ENCODE measurements around the gene SP6. TPM values are rescaled to one million over a fixed set of nuclear protein-coding genes. Genes with fewer than 3 reads are reported as not detected.

Gene SP6
- polyA plus RNA-seq, 1 experiment: 0.05 TPM

GRCh38 chr17:47853616-47854015, 2.7 kb upstream of the SP6 start:
- H3K27me3 ChIP-seq (ENCODE audit: control insufficient read depth, insufficient read depth, low read length): peaks cover 36% of the 10 kb centered on the region
- POLR2A ChIA-PET: no interaction called here
- CTCF ChIA-PET: interaction anchor here (16.0 to 20.0 kb wide), 2 partner anchors 8 to 34 kb away, joined by 190 to 875 read pairs; partner anchors contain the start of genes SCRN2, SP2 and SP6
- no peaks in the 10 kb centered on the region for H3K36me3 ChIP-seq (ENCODE audit: control insufficient read depth, insufficient read depth, low read length)
- TF ChIP-seq, protein P1, sequence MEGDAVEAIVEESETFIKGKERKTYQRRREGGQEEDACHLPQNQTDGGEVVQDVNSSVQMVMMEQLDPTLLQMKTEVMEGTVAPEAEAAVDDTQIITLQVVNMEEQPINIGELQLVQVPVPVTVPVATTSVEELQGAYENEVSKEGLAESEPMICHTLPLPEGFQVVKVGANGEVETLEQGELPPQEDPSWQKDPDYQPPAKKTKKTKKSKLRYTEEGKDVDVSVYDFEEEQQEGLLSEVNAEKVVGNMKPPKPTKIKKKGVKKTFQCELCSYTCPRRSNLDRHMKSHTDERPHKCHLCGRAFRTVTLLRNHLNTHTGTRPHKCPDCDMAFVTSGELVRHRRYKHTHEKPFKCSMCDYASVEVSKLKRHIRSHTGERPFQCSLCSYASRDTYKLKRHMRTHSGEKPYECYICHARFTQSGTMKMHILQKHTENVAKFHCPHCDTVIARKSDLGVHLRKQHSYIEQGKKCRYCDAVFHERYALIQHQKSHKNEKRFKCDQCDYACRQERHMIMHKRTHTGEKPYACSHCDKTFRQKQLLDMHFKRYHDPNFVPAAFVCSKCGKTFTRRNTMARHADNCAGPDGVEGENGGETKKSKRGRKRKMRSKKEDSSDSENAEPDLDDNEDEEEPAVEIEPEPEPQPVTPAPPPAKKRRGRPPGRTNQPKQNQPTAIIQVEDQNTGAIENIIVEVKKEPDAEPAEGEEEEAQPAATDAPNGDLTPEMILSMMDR (IDR thresholded peaks at IDR 0.05; ENCODE audit: insufficient read depth, low read depth, low read length): no peak
- DNase-seq (ENCODE audit: low read depth): no peak
- no peak overlapping the region for H3K4me3 ChIP-seq (ENCODE audit: low read depth, low read length)

- Histone ChIP-seq H3K36me3 (ENCODE audit: control insufficient read depth, insufficient read depth, low read length) (no peaks in the 10 kb centered on the region), H3K27me3 (ENCODE audit: control insufficient read depth, insufficient read depth, low read length) (peaks cover 38% of the 10 kb centered on the region), H3K4me3 (ENCODE audit: low read depth, low read length) (no peak overlapping the region)
- DNase-seq (ENCODE audit: low read depth): no peak
- ChIA-PET POLR2A (interaction anchor here (0.7 kb wide), 1 partner anchor 10 kb away, joined by 4 read pairs; no protein-coding TSS in a partner anchor), CTCF (interaction anchor here (1.3 to 20.0 kb wide), 3 partner anchors 6 to 35 kb away, joined by 3 to 875 read pairs (median 190); partner anchors contain the start of genes SCRN2, SP2 and SP6)
- TF ChIP-seq, protein P1 (IDR thresholded peaks at IDR 0.05; ENCODE audit: insufficient read depth, low read depth, low read length): no peak
These were observed 1.4 kb upstream of the SP6 start for GRCh38 chr17:47852113-47852949.

DNA sequence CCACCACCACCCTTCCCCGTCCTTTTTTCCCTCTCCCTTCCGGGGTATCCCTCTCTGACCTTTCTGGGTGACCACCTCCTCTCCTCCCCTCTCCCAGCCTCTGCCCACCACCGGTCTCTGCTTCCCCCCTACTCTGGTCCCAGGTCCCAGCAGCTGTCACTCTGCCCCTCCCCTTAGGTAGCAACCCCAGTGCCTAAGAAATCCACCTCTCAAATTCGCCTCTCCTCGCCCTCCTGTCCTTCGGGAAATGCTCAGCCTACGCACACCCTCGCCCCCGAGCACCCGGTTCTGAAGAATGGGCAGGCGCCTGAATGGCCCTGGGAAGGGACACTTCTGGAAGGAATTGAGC, 775 bp upstream of the SP6 start:
- TF ChIP-seq, protein P1 (IDR thresholded peaks at IDR 0.05; ENCODE audit: insufficient read depth, low read depth, low read length): no peak
- H3K4me3 ChIP-seq (ENCODE audit: low read depth, low read length): no peak overlapping the region
- DNase-seq (ENCODE audit: low read depth): no peak
- no peaks in the 10 kb centered on the region for H3K36me3 ChIP-seq (ENCODE audit: control insufficient read depth, insufficient read depth, low read length)
- H3K27me3 ChIP-seq (ENCODE audit: control insufficient read depth, insufficient read depth, low read length): peaks cover 42% of the 10 kb centered on the region
- ChIA-PET POLR2A (interaction anchor here (0.7 kb wide), 1 partner anchor 10 kb away, joined by 4 read pairs; no protein-coding TSS in a partner anchor), CTCF (interaction anchor here (16.0 to 20.0 kb wide), 2 partner anchors 6 to 36 kb away, joined by 190 to 875 read pairs; partner anchors contain the start of genes SCRN2, SP2 and SP6)

DNA sequence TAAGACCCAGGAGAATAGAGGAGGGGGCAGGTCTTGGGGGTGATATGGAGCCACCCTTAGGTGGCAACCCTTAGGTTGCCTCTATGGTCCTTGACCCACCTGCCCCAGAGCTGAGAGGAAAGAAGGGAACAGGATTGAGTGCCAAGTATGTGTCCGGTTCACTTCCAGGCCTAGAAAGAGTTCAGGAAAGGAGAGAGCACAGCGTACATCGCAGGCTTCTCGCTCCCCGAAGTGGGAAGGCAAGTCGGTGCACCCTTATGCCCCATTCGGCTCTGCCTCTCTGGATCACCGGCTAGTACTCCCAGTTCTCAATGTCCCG, 631 bp downstream of the SP6 start:
- POLR2A ChIA-PET: no interaction called here
- Histone ChIP-seq H3K27me3 (ENCODE audit: control insufficient read depth, insufficient read depth, low read length) (peaks cover 44% of the 10 kb centered on the region), H3K4me3 (ENCODE audit: low read depth, low read length) (no peak overlapping the region; the same call in 1 of the 2 replicates)

DNA sequence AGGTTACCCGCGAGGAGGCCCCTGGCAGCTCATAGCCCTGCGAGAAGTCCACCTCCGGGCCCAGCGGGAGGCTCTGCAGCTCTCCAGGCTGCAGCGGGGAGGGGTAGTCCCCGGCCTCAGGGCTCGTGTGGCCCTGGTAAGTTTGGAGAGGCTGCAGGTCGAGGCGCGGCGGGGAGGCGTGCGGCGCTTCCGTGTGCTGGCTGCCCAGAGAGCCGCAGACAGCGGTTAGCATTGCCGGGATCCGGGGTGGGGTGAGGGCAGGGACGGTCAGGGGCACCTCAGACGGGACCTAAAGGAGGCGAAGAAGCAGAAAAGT, 2.8 kb downstream of the SP6 start:
- ChIA-PET CTCF (interaction anchor here (0.7 to 20.0 kb wide), 6 partner anchors 10 to 103 kb away, joined by 3 to 875 read pairs (median 6); partner anchors contain the start of genes SP2 and SP6), POLR2A (no interaction called here)
- TF ChIP-seq, protein P1 (IDR thresholded peaks at IDR 0.05; ENCODE audit: insufficient read depth, low read depth, low read length): no peak
- Histone ChIP-seq H3K4me3 (ENCODE audit: low read depth, low read length) (no peak overlapping the region), H3K27me3 (ENCODE audit: control insufficient read depth, insufficient read depth, low read length) (peaks cover 28% of the 10 kb centered on the region), H3K36me3 (ENCODE audit: control insufficient read depth, insufficient read depth, low read length) (no peaks in the 10 kb centered on the region)
- no peak for DNase-seq (ENCODE audit: low read depth)

More for the DNA sequence above, 631 bp downstream of the SP6 start:
- TF ChIP-seq, protein P1 (IDR thresholded peaks at IDR 0.05; ENCODE audit: insufficient read depth, low read depth, low read length): no peak
- DNase-seq (ENCODE audit: low read depth): no peak
- CTCF ChIA-PET: interaction anchor here (10.8 to 20.0 kb wide), 3 partner anchors 4 to 37 kb away, joined by 190 to 875 read pairs (median 190); partner anchors contain the start of genes SCRN2, SP2 and SP6
- H3K36me3 ChIP-seq (ENCODE audit: control insufficient read depth, insufficient read depth, low read length): no peaks in the 10 kb centered on the region
